ENCODE data around the gene MAX.

The MAX gene

GRCh38 chr14:65070471-65070976, 31.8 kb downstream of the MAX start:
- H3K9me3 ChIP-seq (ENCODE audit: severe bottlenecking): no peaks in the 10 kb centered on the region
- peaks cover 12% of the 10 kb centered on the region for H3K36me3 ChIP-seq
- TF ChIP-seq CTCF (IDR thresholded peaks at IDR 0.05; ENCODE audit: low read depth, low read length): no peak
- no peak overlapping the region for H3K4me3 ChIP-seq (ENCODE audit: low read depth, low read length)
- H3K27me3 ChIP-seq (ENCODE audit: insufficient read depth, low read depth, severe bottlenecking): no peaks in the 10 kb centered on the region
- H3K27ac ChIP-seq: no peak overlapping the region
- DNase-seq: no peak

GRCh38 chr14:65069874-65070413, 32.4 kb downstream of the MAX start:
- Histone ChIP-seq H3K9me3 (ENCODE audit: severe bottlenecking) (no peaks in the 10 kb centered on the region), H3K27me3 (ENCODE audit: insufficient read depth, low read depth, severe bottlenecking) (no peaks in the 10 kb centered on the region), H3K36me3 (peaks cover 18% of the 10 kb centered on the region), H3K27ac (no peak overlapping the region), H3K4me3 (ENCODE audit: low read depth, low read length) (no peak overlapping the region)
- no peak for TF ChIP-seq CTCF (IDR thresholded peaks at IDR 0.05; ENCODE audit: low read depth, low read length)
- no peak for DNase-seq

GRCh38 chr14:65065719-65066118, 36.6 kb downstream of the MAX start:
- peaks cover 39% of the 10 kb centered on the region for H3K36me3 ChIP-seq
- TF ChIP-seq CTCF (IDR thresholded peaks at IDR 0.05; ENCODE audit: low read depth, low read length): no peak
- no peak for DNase-seq
- H3K27me3 ChIP-seq (ENCODE audit: insufficient read depth, low read depth, severe bottlenecking): no peaks in the 10 kb centered on the region
- H3K4me3 ChIP-seq (ENCODE audit: low read depth, low read length): no peak overlapping the region
- H3K9me3 ChIP-seq (ENCODE audit: severe bottlenecking): no peaks in the 10 kb centered on the region
- H3K27ac ChIP-seq: no peak overlapping the region

- no peaks in the 10 kb centered on the region for H3K27me3 ChIP-seq (ENCODE audit: insufficient read depth, low read depth, severe bottlenecking)
- peak; percentile 41 for DNase-seq
- H3K36me3 ChIP-seq: peaks cover 45% of the 10 kb centered on the region
- no peaks in the 10 kb centered on the region for H3K9me3 ChIP-seq (ENCODE audit: severe bottlenecking)
- TF ChIP-seq CTCF (IDR thresholded peaks at IDR 0.05; ENCODE audit: low read depth, low read length): no peak
- peak overlapping the region; percentile 53 for H3K27ac ChIP-seq
- no peak overlapping the region for H3K4me3 ChIP-seq (ENCODE audit: low read depth, low read length)
Measured at GRCh38 chr14:65062096-65063075, 39.9 kb downstream of the MAX start.

- no peak overlapping the region for H3K27ac ChIP-seq
- H3K9me3 ChIP-seq (ENCODE audit: severe bottlenecking): no peaks in the 10 kb centered on the region
Measured at GRCh38 chr14:65057695-65058094, 44.6 kb downstream of the MAX start.

More at GRCh38 chr14:65057695-65058094, 44.6 kb downstream of the MAX start:
- TF ChIP-seq CTCF (IDR thresholded peaks at IDR 0.05; ENCODE audit: low read depth, low read length): no peak
- Histone ChIP-seq H3K27me3 (ENCODE audit: insufficient read depth, low read depth, severe bottlenecking) (no peaks in the 10 kb centered on the region), H3K4me3 (ENCODE audit: low read depth, low read length) (no peak overlapping the region), H3K36me3 (peaks cover 31% of the 10 kb centered on the region)
- no peak for DNase-seq
